ENCODE measurements around the gene FLNB.

DNA sequence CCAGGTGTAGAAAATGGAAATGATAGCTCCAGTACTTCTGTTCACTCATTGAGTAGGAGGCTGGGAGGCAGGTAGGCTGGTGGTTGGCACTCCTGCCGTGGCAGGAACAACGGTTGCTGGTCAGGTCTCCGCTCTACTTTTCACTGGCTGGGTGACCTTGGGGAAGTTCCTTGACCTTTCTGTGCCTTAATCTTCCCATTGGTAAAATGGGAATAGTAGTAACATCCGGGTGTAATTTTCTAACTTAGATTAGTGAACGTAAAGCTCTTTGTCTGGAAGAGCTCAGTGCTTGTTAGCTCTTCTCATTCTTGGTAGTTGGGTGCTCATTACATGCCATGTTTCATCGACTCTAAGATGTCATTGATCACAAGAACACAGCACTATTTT lies 45.8 kb upstream of the FLNB start:
- TF ChIP-seq, protein P1, sequence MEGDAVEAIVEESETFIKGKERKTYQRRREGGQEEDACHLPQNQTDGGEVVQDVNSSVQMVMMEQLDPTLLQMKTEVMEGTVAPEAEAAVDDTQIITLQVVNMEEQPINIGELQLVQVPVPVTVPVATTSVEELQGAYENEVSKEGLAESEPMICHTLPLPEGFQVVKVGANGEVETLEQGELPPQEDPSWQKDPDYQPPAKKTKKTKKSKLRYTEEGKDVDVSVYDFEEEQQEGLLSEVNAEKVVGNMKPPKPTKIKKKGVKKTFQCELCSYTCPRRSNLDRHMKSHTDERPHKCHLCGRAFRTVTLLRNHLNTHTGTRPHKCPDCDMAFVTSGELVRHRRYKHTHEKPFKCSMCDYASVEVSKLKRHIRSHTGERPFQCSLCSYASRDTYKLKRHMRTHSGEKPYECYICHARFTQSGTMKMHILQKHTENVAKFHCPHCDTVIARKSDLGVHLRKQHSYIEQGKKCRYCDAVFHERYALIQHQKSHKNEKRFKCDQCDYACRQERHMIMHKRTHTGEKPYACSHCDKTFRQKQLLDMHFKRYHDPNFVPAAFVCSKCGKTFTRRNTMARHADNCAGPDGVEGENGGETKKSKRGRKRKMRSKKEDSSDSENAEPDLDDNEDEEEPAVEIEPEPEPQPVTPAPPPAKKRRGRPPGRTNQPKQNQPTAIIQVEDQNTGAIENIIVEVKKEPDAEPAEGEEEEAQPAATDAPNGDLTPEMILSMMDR (IDR thresholded peaks at IDR 0.05), result no peak
- TF ChIP-seq POLR2A (IDR thresholded peaks at IDR 0.05), result no peak

Measured in thyroid gland (tissue), 4 donors.